Upper lobe of left lung (tissue), 6 donors: ENCODE measurements around the gene LNX1. TPM values are rescaled to one million over a fixed set of nuclear protein-coding genes. Genes with fewer than 3 reads are reported as not detected.

Experiments
- ATAC-seq, 2 donors: fragments of 200-7000 bp; cut with Tn5 transposase; one replicate each; pipeline ENCODE4 v1.9.1; 2022; ENCODE audit warnings: mild to moderate bottlenecking in 2 of 2, moderate library complexity in 2 of 2; ENCODE audit not compliant: low FRiP score in 2 of 2
- DNase-seq, 2 donors: peaks; one replicate each; pipeline ENCODE4 v3.0.0-alpha.2; 2019 to 2020
- H3K27ac ChIP-seq, 4 donors: fragments of 200-600 bp; sonication (generic); one replicate each; pipeline ENCODE4 v1.5.1; 2016 to 2019
- H3K27me3 ChIP-seq, 4 donors: fragments of 200-600 bp; sonication (generic); one replicate each; pipeline ENCODE4 v1.5.1; 2017 to 2019
- H3K36me3 ChIP-seq, 4 donors: fragments of 200-600 bp; sonication (generic); one replicate each; pipeline ENCODE4 v1.5.1; 2016 to 2019
- H3K4me1 ChIP-seq, 4 donors: fragments of 200-600 bp; sonication (generic); one replicate each; pipeline ENCODE4 v1.5.1; 2018 to 2019
- H3K4me3 ChIP-seq, 4 donors: fragments of 200-600 bp; sonication (generic); one replicate each; pipeline ENCODE4 v1.5.1; 2017 to 2019; ENCODE audit warnings: mild to moderate bottlenecking in 2 of 4, moderate library complexity in 1 of 4
- H3K9me3 ChIP-seq, 4 donors: fragments of 200-600 bp; sonication (generic); one replicate each; pipeline ENCODE4 v1.5.1; 2018 to 2019
- CTCF ChIP-seq, 6 experiments: fragments of 450-650 bp in 4 of 6; fragments of 200-600 bp in 2 of 6; sonication (generic) in 2 of 6; IDR thresholded peaks; one replicate each; pipeline ENCODE4 v1.5.1; 2016 to 2019; ENCODE audit warnings: antibody characterized with exemption in 6 of 6
- EP300 ChIP-seq, 4 donors: sonication (generic); formaldehyde crosslinking; IDR thresholded peaks; one replicate each; pipeline ENCODE4 v1.5.1; 2017; ENCODE audit warnings: antibody characterized with exemption in 4 of 4, control low read depth in 2 of 4
- POLR2A ChIP-seq, 4 donors: fragments of 450-650 bp; IDR thresholded peaks; one replicate each; pipeline ENCODE4 v1.5.1; 2016 to 2017; ENCODE audit warnings: antibody characterized with exemption in 4 of 4, mild to moderate bottlenecking in 2 of 4
- POLR2AphosphoS5 ChIP-seq, 2 donors: sonication (generic); formaldehyde crosslinking; IDR thresholded peaks; one replicate each; pipeline ENCODE4 v1.5.1; 2017; ENCODE audit warnings: antibody characterized with exemption in 2 of 2
- WGBS, 2 donors: methylation state at CpG; one replicate each; pipeline ENCODE4 v1.1.5; 2017 to 2018; 5-methylcytosine and 5-hydroxymethylcytosine counted together
- total RNA-seq, 6 donors: library from RNA; depleted of rRNA in 4 of 6; stranded (reverse); fragments of >200 nt in 4 of 6; gene quantifications; one replicate each; pipeline versions ENCODE4 v1.1.0 to v1.2.1, GENCODE V29; 2016 to 2021
- donor health status: DM: no; HTN: no; CAD: no; lungs with moderate emphysema.
- donor health status: DM: no; HTN: yes; CAD: no; lungs with severe emphysema.

The LNX1 gene
- 1 to 10 TPM; 2.7 to 7.3 (median 4.3) TPM for total RNA-seq

GRCh38 chr4:53591372-53591892, at the start of gene LNX1:
Gene LNX1 (minus strand): TSS chr4:53591486. CDS start chr4:53574002, 17,484 bp downstream.
- Histone ChIP-seq H3K36me3 (no peaks in the 10 kb centered on the region), H3K4me1 (peaks cover 0 to 22% (median 9%) of the 10 kb centered on the region in 4 donors), H3K9me3 (no peaks in the 10 kb centered on the region), H3K27ac (peak within 1 kb of the TSS in 1 of 4 donors; percentile 30), H3K4me3 (peak within 1 kb of the TSS in 3 of 4 donors; percentile 24 to 29 (median 28)), H3K27me3 (no peaks in the 10 kb centered on the region)
- 46 to 69% methylated on average over 13 of the region's 13 CpGs for WGBS, 2 donors
- ATAC-seq = peak; percentile 37 to 86
- peak in 1 of 2 donors; percentile 32 for TF ChIP-seq POLR2AphosphoS5 (IDR thresholded peaks at IDR 0.05)
- TF ChIP-seq POLR2A (IDR thresholded peaks at IDR 0.05) = peak in 2 of 4 donors; percentile 16 to 66
- no peak for TF ChIP-seq EP300 (IDR thresholded peaks at IDR 0.05)
- peak in 1 of 6 experiments; percentile 33 for TF ChIP-seq CTCF (IDR thresholded peaks at IDR 0.05)
- peak; percentile 33 to 92 for DNase-seq

DNA sequence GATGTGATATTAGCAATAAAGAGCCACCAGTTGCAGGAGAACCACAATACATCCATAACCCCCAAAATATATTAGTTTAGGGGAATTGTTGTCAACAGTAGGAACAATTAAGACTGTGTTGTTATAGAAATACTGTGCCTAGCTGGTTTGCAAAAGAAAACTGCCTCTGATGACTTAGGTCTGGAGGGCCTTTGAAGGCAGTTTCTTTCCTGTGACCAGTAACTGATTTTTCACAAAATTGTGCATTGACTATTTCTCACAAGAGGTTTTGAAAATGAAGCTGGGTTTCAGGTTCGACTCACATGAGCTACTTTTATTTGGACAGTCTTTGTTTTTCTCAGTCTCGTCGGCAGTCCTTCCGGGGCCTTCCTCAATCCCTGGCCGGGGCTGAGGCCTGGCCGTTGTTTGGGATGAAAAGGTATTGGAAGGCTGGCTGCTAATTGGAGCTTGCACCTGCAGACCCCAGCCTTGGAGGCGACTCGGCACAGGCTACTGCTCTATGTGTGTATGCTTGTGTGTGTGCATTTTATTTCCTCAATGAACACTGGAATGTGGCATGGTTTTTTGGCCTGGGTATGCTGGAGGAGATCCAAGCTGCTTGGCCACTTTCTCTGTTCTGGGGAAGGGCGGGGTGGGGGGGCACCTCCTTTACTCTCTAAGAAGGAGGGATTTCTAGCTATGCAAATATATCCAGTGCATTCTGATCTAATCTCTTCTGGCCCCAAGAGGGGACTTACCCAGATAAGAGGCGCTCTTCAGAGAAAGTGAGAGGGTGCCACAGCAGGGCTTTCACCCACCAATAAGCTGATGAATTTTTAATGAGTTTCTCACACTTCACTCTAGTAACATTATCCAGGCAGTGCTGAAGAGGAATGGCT, 49.5 kb upstream of the LNX1 start:
- ATAC-seq (peak; percentile 35 to 82), DNase-seq (peak; percentile 5 to 39)
- Histone ChIP-seq H3K4me1 (peaks cover 10 to 29% (median 22%) of the 10 kb centered on the region in 4 donors), H3K36me3 (no peaks in the 10 kb centered on the region), H3K27me3 (no peaks in the 10 kb centered on the region), H3K9me3 (no peaks in the 10 kb centered on the region), H3K4me3 (no peak overlapping the region), H3K27ac (no peak overlapping the region)
- TF ChIP-seq EP300 (IDR thresholded peaks at IDR 0.05) (no peak), POLR2AphosphoS5 (IDR thresholded peaks at IDR 0.05) (no peak), POLR2A (IDR thresholded peaks at IDR 0.05) (no peak), CTCF (IDR thresholded peaks at IDR 0.05) (no peak)
- WGBS, 2 donors = 33 to 52% methylated on average over 10 of the region's 10 CpGs

GRCh38 chr4:53638919-53639318, 47.6 kb upstream of the LNX1 start:
- no peaks in the 10 kb centered on the region for H3K9me3 ChIP-seq
- H3K36me3 ChIP-seq = no peaks in the 10 kb centered on the region
- ATAC-seq = no peak
- no peaks in the 10 kb centered on the region for H3K27me3 ChIP-seq
- H3K4me3 ChIP-seq = no peak overlapping the region
- H3K4me1 ChIP-seq = peaks cover 10 to 32% (median 22%) of the 10 kb centered on the region in 4 donors
- TF ChIP-seq POLR2A (IDR thresholded peaks at IDR 0.05) (no peak), EP300 (IDR thresholded peaks at IDR 0.05) (no peak), CTCF (IDR thresholded peaks at IDR 0.05) (no peak), POLR2AphosphoS5 (IDR thresholded peaks at IDR 0.05) (no peak)
- no peak overlapping the region for H3K27ac ChIP-seq
- DNase-seq = no peak

DNA sequence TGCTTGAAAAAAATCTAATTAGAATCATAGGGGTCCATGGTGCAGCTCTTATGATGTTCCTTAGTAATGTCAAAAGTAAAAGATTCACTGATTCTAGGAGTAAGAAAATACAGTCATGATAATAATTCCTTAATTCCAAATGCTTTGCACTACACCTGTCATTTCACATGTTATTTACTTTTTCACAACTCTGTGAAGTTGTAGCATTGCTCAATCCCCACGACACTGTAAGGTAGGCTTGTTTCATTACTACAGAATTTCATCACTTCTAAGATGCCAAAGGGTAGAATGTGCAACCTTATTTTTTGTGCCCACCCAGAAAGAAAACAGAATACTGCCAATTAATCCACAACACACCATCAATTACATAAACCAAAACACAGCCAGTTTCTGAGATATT, 46.1 kb upstream of the LNX1 start:
- WGBS, 2 donors = 49 to 52% methylated on average over 1 of the region's 1 CpG
- no peak for ATAC-seq

More for the DNA sequence above, 46.1 kb upstream of the LNX1 start:
- Histone ChIP-seq H3K27me3 (no peaks in the 10 kb centered on the region), H3K4me3 (no peak overlapping the region), H3K9me3 (no peaks in the 10 kb centered on the region), H3K27ac (no peak overlapping the region), H3K4me1 (peaks cover 10 to 40% (median 27%) of the 10 kb centered on the region in 4 donors), H3K36me3 (no peaks in the 10 kb centered on the region)
- DNase-seq = no peak
- TF ChIP-seq POLR2A (IDR thresholded peaks at IDR 0.05) = no peak
- TF ChIP-seq EP300 (IDR thresholded peaks at IDR 0.05) = no peak
- no peak for TF ChIP-seq CTCF (IDR thresholded peaks at IDR 0.05)
- TF ChIP-seq POLR2AphosphoS5 (IDR thresholded peaks at IDR 0.05) = no peak
